ENCODE measurements around the gene PPM1L.

- TF ChIP-seq JUN (CRISPR knock-in tag; IDR thresholded peaks at IDR 0.05) (no peak), POLR2A (IDR thresholded peaks at IDR 0.05; ENCODE audit: insufficient read depth in 1 of 2, low read depth in 2 of 2, low read length in 2 of 2) (no peak), ZNF274 (CRISPR knock-in tag; IDR thresholded peaks at IDR 0.05) (no peak), ZNF296 (CRISPR knock-in tag; conservative IDR thresholded peaks at IDR 0.05) (no peak), HNRNPLL (IDR thresholded peaks at IDR 0.05; ENCODE audit: low read depth, low read length, poor library complexity, severe bottlenecking) (no peak), LCORL (IDR thresholded peaks at IDR 0.05) (no peak), LCORL (CRISPR knock-in tag; IDR thresholded peaks at IDR 0.05) (no peak), YY1 (IDR thresholded peaks at IDR 0.05; ENCODE audit: insufficient read depth, insufficient replicate concordance, low read depth, low read length) (no peak), E2F5 (CRISPR knock-in tag; conservative IDR thresholded peaks at IDR 0.05) (no peak), FOXK2 (IDR thresholded peaks at IDR 0.05) (no peak)
- TF ChIP-seq, protein P1, sequence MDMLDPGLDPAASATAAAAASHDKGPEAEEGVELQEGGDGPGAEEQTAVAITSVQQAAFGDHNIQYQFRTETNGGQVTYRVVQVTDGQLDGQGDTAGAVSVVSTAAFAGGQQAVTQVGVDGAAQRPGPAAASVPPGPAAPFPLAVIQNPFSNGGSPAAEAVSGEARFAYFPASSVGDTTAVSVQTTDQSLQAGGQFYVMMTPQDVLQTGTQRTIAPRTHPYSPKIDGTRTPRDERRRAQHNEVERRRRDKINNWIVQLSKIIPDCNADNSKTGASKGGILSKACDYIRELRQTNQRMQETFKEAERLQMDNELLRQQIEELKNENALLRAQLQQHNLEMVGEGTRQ (IDR thresholded peaks at IDR 0.05; ENCODE audit: low read depth, low read length), result no peak
- TF ChIP-seq, protein P1 (CRISPR knock-in tag; IDR thresholded peaks at IDR 0.05; ENCODE audit: borderline replicate concordance), result no peak
These were observed 295.8 kb downstream of the PPM1L start for GRCh38 chr3:161051856-161052255.

All from HepG2 (cell line).